Testis (tissue), 3 donors: ENCODE measurements around the gene SEMA3E. TPM values are rescaled to one million over a fixed set of nuclear protein-coding genes. Genes with fewer than 3 reads are reported as not detected.
"Not testable (repeated sequence)": the region's sequence is repeated elsewhere in the genome, so short reads cannot be mapped to it uniquely, and the experiment has no call there.

Experiments used
- DNase-seq: peaks from one replicate; pipeline ENCODE4 v3.0.0-alpha.2; 2019
- H3K27ac ChIP-seq, 2 donors: fragments of 200-600 bp; sonication (generic); one replicate each; pipeline ENCODE4 v1.5.1; 2019
- H3K27me3 ChIP-seq: fragments of 200-600 bp; sonication (generic); one replicate; pipeline ENCODE4 v1.5.1; 2019
- H3K36me3 ChIP-seq: fragments of 200-600 bp; sonication (generic); one replicate; pipeline ENCODE4 v1.5.1; 2017; ENCODE audit warnings: low read depth; ENCODE audit errors: missing control alignments
- H3K4me1 ChIP-seq: fragments of 200-600 bp; sonication (generic); one replicate; pipeline ENCODE4 v1.5.1; 2019
- H3K4me3 ChIP-seq, 2 donors: fragments of 200-600 bp; sonication (generic); one replicate each; pipeline ENCODE4 v1.5.1; 2017 to 2019
- H3K9me3 ChIP-seq: fragments of 200-600 bp; sonication (generic); one replicate; pipeline ENCODE4 v1.5.1; 2017
- CTCF ChIP-seq, 3 experiments: fragments of 450-650 bp in 2 of 3; fragments of 200-600 bp in 1 of 3; sonication (generic) in 1 of 3; IDR thresholded peaks; one replicate each; pipeline ENCODE4 v1.5.1; 2016 to 2019; ENCODE audit warnings: antibody characterized with exemption in 3 of 3, mild to moderate bottlenecking in 2 of 3, moderate library complexity in 1 of 3
- POLR2A ChIP-seq: fragments of 450-650 bp; IDR thresholded peaks from one replicate; pipeline ENCODE4 v1.6.1; 2017; ENCODE audit warnings: antibody characterized with exemption, mild to moderate bottlenecking, moderate library complexity
- WGBS, 2 donors: methylation state at CpG; one replicate each; pipeline ENCODE4 v1.1.5; 2018; 5-methylcytosine and 5-hydroxymethylcytosine counted together
- intact Hi-C: fragments of 100-400 bp; cut with DNase I; formaldehyde crosslinking; loops from one replicate; pipeline ENCODE4 v1.15.1; 2023; ENCODE audit warnings: low total_unique reads
- polyA plus RNA-seq: library from polyadenylated mRNA; stranded (reverse); fragments of 350-450 nt; fragmentation: Illumina TruSeq; extraction: RNeasy Lipid Tissue Mini Kit (QIAGEN cat#74804); gene quantifications from one replicate; pipeline ENCODE4 v1.2.3, GENCODE V29; 2014; ENCODE audit warnings: low read depth, low replicate concordance; ENCODE audit not compliant: insufficient read depth
- total RNA-seq, 2 donors: library from RNA; depleted of rRNA; stranded (reverse); fragments of >200 nt; gene quantifications; one replicate each; pipeline ENCODE4 v1.2.3, GENCODE V29; 2016

Gene SEMA3E
- total and polyA plus RNA-seq, 3 donors from 2014 or later = 0.19 to 0.47 (median 0.36) TPM

GRCh38 chr7:83681200-83681778, 32.4 kb upstream of the SEMA3E start:
- no peak for DNase-seq
- Histone ChIP-seq H3K27ac (no peak overlapping the region), H3K9me3 (no peaks in the 10 kb centered on the region), H3K4me3 (no peak overlapping the region), H3K27me3 (no peaks in the 10 kb centered on the region), H3K36me3 (no peaks in the 10 kb centered on the region), H3K4me1 (no peaks in the 10 kb centered on the region)
- no peak for TF ChIP-seq CTCF (IDR thresholded peaks at IDR 0.05)
- TF ChIP-seq POLR2A = no peak
- intact Hi-C loops = no loop called here
- 85 to 87% methylated on average over 4 of the region's 4 CpGs for WGBS, 2 donors

- WGBS, 2 donors = 52 to 54% methylated on average over 4 of the region's 4 CpGs
- Histone ChIP-seq H3K4me1 (no peaks in the 10 kb centered on the region), H3K27me3 (no peaks in the 10 kb centered on the region), H3K4me3 (no peak overlapping the region), H3K27ac (no peak overlapping the region), H3K36me3 (no peaks in the 10 kb centered on the region), H3K9me3 (no peaks in the 10 kb centered on the region)
- no peak for TF ChIP-seq POLR2A
- DNase-seq = no peak
- intact Hi-C loops = no loop called here
Observed at GRCh38 chr7:83677180-83677866, 28.4 kb upstream of the SEMA3E start.

- intact Hi-C loops, H3K27ac ChIP-seq: not testable (repeated sequence)
- 65 to 71% methylated on average over 4 to 23 of the region's 28 CpGs for WGBS, 2 donors
Observed at GRCh38 chr7:83673291-83673690, 24.4 kb upstream of the SEMA3E start.

GRCh38 chr7:83672157-83672556, 23.2 kb upstream of the SEMA3E start:
- intact Hi-C loops = no loop called here
- Histone ChIP-seq H3K27me3 (no peaks in the 10 kb centered on the region), H3K9me3 (no peaks in the 10 kb centered on the region), H3K4me3 (no peak overlapping the region), H3K4me1 (no peaks in the 10 kb centered on the region), H3K27ac (no peak overlapping the region), H3K36me3 (no peaks in the 10 kb centered on the region)
- 85% methylated on average over 2 of the region's 2 CpGs for WGBS, 2 donors
- no peak for TF ChIP-seq POLR2A
- no peak for TF ChIP-seq CTCF (IDR thresholded peaks at IDR 0.05)
- DNase-seq = no peak

More at GRCh38 chr7:83673291-83673690, 24.4 kb upstream of the SEMA3E start:
- DNase-seq, H3K9me3 ChIP-seq, H3K36me3 ChIP-seq, H3K27me3 ChIP-seq, H3K4me1 ChIP-seq: not testable (repeated sequence)
- peak overlapping the region; percentile 29 for H3K4me3 ChIP-seq

- 95 to 97% methylated on average over 4 of the region's 4 CpGs for WGBS, 2 donors
- intact Hi-C loops = no loop called here
Observed at GRCh38 chr7:83663131-83663530, 14.2 kb upstream of the SEMA3E start.

More at GRCh38 chr7:83663131-83663530, 14.2 kb upstream of the SEMA3E start:
- no peak overlapping the region for H3K27ac ChIP-seq
- H3K4me3 ChIP-seq = no peak overlapping the region
- TF ChIP-seq POLR2A (no peak), CTCF (IDR thresholded peaks at IDR 0.05) (no peak)
- no peak for DNase-seq
- H3K27me3 ChIP-seq = no peaks in the 10 kb centered on the region
- no peaks in the 10 kb centered on the region for H3K36me3 ChIP-seq
- no peaks in the 10 kb centered on the region for H3K4me1 ChIP-seq
- no peaks in the 10 kb centered on the region for H3K9me3 ChIP-seq
